ENCODE data around the gene HOXA10.
A peak's percentile ranks its signal among the peaks of the same experiment; 100 is the strongest.

The HOXA10 gene

DNA sequence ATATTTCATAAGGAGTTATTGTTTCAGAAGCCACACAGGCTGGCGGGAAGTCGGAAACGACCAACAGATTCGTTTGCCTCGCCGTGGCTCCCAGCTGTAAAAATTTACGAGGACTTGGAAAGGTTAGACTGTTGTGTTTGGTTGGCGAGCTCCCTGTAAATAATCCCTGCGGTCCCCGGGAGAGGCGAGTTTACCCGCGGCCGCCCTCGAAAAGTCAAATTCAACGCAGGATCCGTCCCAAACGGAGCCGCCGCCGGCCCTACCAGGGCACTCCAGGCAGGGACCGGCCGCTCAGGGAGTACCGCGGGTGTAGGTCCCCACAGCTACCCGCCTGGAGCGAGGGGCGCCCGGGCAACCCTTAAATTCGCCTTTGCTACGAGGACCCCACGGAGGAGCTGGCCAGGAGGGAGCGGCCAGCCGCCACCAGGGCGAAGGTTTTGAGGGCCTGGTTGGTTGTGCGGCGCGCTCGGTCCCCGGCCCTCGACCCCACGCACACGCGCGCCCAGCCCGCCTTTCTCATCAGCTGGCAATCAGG lies 8.1 kb downstream of the HOXA10 start:
- DNase-seq (ENCODE audit: low read depth) = no peak

DNA sequence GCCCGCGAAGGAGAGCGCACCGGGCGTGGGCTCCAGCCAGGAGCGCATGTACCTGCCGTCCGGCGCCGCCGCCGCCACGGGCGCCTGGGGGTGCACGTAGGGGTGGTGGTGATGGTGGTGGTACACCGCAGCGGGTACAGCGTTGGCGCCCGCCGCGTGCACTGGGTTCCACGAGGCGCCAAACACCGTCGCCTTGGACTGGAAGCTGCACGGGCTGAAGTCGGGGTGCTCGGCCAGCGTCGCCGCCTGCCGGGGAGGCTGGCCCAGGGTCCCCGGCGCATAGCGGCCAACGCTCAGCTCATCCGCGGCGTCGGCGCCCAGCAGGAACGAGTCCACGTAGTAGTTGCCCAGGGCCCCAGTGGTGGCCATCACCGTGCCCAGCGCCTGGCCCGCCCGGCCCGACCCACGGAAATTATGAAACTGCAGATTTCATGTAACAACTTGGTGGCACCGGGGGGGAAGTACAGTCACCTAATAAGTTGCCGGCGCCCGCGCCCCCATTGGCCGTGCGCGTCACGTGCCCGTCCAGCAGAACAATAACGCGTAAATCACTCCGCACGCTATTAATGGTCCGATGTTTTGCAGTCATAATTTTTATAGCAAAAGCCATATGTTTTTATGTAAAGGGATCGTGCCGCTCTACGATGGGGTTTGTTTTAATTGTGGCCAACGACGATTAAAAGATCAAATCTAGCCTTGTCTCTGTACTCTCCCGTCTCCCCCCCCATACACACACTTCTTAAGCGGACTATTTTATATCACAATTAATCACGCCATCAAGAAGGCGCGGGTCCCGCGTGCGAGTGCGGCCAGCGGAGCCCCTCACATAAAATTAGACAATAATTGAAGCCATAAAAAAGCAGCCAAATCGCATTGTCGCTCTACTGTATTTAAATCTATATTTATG lies 8.8 kb downstream of the HOXA10 start, which contains the start of gene HOXA9:
Gene HOXA9, minus strand, starts transcription at position 449 of the 907 bp plus-strand sequence. Its CDS starts 80 bp downstream, at position 369.
- DNase-seq (ENCODE audit: low read depth) = no peak

DNA sequence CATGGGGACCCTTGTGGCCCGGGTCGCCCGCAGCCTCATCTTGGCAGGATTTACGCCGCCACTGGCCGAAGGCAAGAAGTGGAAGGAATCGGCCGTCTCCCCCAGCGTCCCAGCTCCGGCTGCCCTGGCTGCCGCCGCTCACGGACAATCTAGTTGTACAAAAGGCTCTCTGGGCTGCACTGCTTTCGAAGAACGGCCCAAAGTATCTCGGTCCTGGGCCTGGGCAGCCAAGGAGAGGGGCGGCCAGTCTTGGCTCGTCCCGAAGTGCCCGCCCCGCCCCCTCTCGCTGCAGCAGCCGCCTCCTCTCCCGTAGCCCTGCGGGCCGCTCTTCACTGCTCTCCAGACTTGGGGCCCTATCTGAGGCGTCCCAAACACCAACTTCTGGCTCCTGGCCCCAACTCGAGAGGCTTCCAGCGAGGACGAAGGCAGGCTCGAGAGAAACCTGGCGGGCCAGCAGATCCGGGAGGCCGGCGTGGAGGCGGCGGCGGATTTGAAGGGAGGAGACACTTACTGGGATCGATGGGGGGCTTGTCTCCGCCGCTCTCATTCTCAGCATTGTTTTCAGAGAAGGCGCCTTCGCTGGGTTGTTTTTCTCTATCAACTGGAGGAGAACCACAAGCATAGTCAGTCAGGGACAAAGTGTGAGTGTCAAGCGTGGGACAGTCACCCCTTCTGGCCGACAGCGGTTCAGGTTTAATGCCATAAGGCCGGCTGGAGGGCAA lies 9.6 kb downstream of the HOXA10 start:
- DNase-seq (ENCODE audit: low read depth) = no peak

DNA sequence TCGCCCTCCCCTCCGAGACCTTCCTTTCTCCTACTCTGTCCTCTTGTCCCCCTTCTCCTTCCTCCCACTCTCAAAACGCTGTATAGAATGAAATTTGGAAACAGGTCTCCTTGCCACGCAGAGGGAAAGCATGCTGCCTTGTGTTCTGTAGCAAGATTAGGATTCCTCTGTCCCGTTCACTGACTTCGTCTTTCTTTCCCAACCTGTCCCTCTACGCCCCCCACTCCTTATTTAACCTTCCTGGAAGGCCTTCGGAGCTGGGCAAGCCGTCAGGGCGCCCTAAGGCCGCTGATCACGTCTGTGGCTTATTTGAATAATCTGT lies 10.1 kb downstream of the HOXA10 start:
- no peak for DNase-seq (ENCODE audit: low read depth)

DNA sequence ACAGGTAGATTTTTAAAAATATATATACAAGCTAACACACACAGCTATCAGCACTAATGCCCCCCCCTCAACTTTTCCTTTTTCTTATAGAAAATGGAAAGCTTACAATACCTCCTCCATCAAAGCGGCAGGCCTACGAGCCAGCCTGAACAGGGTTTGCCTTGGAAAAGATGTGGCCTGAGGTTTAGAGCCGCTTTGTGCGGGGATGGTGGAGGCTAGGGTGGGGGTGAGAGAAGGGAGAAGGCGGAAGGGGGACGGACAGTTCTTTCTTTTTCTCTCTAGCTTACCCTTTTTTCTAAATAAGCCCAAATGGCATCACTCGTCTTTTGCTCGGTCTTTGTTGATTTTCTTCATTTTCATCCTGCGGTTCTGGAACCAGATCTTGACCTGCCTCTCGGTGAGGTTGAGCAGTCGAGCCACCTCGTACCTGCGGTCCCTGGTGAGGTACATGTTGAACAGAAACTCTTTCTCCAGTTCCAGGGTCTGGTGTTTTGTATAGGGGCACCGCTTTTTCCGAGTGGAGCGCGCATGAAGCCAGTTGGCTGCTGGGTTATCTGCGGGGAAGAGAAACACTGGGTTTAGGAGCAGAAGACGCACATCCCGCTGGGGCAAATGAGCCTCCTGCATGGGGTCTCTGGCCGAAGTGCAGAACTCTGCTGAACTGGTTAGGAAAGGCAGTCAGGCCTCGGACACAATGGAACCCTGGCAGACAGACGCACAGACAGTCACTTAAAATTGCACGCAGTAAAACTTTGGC lies 10.7 kb downstream of the HOXA10 start:
- no peak for DNase-seq (ENCODE audit: low read depth)

DNA sequence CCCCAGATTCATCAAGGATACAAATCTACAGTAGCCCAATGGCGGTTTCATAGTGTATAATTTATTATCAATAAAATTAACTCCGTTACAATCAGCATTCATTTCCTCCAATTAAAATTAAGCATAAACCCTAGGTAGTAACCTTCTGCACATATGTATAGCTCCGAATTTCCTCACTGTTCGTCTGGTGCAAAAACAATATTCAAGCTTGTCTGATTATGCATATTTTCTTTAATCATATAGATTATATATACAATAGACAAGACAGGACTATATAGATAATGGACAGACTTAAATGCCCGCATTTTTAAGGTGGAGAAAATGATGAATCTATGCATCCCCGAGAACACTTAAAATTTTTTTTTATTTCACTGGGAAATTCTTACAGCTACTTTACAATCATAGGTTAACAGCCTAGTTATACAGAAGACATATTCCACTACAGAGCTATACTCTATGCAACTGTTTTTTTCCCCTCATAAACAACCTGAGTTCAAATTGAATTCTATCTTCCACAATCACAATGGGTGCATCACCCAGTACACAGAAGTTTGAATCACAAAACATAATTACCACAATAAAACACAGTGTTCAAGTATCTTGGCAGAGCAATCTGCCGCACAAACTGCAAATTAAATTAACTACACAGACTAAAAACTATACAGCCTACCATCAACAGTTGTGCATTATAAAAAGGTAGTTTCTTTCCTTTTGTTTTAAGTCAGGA lies 11.4 kb downstream of the HOXA10 start:
- DNase-seq (ENCODE audit: low read depth) = no peak

DNA sequence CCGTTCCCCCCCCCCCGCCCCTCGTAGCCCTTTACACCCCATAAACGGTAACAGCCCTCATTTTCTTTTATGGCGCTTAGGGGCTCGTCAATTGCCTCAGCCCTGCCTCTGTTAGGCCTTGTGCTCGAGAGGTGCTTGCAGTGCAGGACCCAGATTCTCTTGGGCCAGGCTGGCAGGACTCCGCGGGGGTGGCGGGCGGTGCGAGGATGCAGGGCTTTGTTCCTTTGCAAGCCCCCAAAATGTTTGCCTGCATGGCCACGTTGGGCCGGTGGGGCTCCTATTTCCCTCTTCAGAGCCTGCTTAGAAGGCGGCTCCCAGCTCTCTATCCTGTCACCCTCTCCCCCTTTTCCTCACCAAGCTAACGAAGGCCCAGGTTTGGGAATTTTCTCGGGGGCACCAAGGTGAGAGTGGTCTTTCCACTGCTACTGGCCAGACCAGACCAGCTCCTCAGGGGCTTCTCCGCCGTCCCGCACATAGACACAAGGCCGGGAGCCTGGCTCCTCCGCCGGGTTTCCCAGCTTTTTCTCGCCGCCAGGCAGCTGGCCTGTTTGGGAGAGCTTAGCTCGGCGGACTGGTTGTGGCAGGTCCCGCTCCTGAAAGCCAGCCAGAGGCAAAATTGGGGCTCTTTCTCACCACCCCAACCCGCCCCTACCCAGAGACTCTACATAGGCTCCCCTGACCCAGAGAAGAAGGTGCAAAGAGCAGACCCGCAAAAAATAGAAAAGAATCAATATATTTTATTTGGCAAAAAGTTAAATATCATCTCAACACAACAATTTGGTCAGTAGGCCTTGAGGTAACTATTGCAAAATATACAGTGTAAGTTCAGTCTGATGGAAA lies 12.2 kb downstream of the HOXA10 start:
- no peak for DNase-seq (ENCODE audit: low read depth)

DNA sequence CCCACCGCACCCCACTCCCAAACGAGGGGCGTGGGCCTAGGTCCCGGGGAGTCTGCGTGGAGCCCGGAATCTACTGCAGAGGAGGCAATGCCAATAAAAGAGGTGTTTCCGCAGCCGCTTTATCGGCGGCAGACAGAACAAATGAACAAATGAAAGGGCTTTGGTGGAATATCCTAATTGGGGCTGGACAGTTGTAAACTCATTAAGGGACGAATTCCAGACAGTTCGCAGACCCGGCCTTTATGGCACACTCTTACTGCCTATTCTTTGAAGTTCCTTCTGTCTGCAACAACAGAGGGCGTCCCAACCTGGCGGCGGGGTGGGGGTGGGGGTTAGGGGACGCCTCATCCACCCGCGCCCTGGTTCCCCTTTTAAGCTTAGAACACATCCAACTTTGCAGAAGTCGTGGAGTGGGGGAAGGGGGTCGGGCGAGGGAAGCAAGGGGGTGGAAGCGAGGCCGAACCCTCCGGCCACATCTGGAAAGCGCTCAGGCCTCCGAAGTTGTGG lies 12.9 kb downstream of the HOXA10 start:
- DNase-seq (ENCODE audit: low read depth) = no peak

DNA sequence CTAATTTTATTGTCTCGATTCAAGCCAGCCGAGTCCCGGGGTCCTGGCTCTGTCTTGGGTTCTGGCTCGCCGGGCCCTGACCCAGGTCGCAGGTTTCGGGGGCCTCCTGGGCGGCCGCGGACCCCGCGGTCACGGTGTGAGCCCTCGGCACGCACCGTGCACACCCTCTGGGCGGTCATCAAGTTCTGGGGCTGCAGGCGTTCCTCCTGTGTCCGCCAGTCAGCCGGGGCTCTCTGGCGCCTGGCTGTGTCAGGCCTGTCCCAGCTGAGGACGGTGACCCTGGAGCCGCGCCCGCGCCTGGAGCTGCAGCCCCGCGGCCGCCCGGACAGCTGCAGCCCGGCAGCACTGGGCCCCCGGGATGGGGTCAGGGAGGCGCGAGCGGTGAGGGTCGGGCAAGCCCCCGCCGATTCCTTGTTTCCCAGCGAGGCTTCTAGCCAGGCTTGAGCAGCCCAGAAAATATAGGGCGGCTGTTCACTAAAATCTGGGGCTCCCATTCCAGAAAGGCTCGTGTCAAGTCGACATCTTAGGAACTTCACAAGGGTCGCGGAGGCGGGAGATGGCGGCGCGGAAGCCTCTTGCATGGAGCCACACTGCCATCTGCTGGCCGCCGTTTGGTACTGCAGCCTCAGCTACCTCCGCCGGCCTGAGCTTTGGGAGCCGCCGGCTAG lies 13.4 kb downstream of the HOXA10 start:
- peak; percentile 69 for DNase-seq (ENCODE audit: low read depth)

DNA sequence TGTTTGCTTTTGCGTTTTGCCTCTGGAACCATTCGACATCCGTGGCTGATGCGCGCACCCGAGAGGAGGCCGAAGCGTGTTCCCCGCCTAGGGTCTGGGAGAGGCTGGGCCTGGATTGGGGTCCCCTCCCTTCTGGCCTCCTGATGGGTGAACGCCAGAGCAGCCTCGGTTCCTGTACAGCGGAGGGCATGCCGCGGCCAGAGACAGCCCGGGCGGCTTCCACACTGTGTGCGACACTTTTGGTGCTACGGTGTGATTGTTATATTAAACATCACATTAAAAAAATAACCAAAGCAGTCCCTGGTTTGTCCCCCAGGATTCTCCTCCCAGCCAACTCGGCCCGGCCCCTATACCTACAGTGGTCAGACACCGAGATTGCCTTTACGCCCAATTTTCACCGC lies 14.0 kb downstream of the HOXA10 start:
- DNase-seq (ENCODE audit: low read depth) = no peak

DNA sequence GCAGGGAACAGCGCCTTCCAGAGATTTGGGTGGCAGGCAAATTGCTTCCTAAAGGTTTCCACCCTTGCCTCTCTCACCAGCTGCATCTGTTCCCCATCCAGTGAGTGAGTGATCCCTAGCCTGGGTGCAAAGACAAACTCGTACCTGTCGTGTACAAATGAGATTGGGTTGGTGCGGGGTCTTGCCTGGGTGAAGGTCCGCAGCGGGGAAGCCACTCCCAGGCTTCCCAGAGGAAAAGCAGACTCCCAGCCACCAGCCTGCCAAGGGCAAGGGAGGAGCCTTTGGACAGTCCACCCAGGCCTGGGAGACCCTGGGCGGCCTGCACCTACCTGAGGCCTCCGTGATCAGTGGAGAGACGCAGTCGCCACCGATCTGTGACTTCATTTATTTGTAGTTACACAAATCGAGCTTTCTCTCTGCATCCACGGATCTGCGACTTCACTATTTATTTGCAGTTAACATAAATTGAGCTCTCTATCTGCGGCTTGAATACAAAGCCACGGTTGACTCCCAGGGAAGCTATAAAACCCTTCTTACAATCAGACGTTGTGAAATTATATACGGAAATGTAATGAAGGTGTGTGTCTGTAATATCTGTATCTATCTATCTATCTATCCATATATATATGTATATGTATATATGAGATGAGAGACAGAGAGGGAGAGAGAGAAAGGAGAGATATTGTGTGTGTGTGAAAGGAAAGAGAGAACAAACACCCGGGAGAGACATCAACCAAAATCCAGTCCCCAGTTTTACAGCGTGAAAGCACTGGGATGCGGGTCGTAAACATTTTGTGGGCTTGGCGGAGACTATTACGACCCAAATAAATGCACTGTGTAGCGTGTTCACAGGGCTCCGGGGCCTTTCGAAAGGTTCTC lies 14.6 kb downstream of the HOXA10 start:
- no peak for DNase-seq (ENCODE audit: low read depth)

DNA sequence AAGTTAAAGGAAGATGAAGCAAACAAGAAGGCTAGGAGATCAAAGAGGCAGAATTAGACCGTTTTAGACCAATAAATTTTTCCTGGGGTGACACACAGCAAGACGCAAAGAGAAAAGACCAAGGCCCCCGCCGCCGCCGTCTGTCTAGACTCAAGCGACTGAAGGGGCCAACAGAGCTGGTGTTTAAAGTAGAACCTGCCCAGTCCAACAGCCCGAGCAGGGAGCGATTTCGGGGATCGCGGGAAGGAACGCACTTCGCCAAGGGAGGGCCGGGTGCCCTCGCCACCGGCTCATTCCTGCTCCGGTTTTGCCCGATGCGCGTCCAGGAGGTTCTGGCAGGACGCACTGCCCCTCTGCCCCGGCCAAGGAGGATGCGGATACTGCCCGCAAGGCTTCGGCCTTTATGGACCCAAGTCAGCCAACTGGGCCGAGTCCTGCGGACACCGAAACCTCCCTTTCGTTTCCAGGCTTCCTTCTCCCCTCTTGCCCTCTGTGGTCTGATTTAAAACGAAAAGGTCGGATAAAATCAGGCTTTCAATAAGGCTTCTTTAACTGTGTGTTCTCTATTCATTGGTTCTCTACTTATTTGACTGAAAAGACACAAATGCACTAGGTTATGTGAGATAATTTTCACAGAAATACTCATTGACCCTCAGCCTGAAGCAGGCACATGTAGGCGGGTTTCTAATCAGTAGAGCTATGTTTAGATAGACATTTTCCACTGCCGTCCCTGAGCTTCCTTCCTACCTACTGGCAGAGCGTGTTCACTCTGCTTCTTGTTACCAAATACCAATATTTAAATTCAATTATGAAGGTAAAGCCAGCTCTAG lies 15.5 kb downstream of the HOXA10 start:
- DNase-seq (ENCODE audit: low read depth) = no peak

DNA sequence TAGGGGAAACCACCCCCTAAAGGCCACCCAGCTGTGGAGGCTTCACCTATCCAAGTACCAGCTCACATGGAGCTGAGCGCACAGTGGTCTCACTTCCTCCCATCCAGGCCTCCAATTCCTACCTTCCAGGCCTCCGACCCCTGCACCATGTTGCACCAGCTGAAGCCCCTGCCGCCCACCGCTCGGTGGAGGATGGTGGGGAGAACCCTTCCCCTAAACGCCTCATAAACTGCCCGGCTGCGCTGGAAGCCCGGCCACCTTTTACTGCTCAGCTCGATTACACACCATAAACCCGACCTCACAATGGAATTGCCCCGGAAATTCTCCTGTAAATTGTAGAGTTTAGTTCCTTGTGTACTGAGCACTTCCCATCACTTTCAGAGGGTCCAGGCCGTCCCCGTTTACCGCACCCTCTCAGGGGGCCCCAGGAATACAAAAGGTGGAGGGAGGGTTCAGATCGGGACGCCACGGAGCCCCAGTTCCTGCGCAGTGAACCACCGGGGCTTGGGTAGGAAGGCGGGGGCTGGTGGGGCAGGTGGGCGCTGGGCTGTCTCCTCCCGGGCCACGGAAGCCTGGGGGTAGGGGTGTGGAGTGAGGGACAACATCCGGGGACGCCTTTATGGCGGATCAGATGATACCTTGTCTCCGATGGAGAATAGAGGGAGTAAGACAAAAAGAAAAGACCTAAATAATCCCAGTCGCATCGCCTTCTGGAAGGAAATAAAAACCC lies 16.3 kb downstream of the HOXA10 start:
- no peak for DNase-seq (ENCODE audit: low read depth)

DNA sequence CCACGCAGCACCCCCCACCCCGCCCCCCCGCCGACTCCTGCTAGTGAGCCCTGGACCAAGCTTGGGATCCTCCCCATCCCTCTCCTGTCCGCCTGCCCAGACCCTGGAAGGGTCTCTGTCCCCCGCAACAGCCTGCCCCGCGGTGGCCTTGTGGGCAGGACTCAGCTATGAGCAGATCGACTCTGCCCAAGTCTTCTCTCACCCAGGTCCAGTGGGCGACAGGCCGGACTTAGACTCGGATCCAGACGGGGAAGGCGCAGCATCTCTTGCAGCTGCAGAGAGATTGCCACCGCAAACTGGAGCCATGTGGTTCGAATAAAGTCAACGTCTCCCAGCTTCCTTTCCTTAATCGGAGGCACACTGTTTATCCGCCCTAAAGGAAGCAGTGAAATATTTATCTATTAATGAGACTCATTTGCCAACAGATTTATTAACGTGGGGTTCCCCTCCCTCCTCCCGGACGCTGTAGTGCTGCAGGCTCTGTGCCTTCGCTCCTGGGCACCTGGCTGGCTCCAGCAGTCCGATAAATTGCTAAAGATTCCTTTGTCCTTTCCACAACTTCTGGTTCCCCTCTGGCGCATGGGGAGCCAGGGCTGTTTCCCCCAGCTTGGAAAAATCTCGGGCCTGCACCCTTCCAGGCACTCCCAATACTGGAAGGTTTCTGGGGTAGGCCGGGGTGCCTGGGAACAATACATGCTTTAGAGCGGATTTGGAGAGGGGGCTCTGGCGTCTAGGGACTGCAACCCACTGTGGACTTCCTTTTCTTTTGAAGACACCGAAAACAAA lies 17.0 kb downstream of the HOXA10 start:
- no peak for DNase-seq (ENCODE audit: low read depth)

DNA sequence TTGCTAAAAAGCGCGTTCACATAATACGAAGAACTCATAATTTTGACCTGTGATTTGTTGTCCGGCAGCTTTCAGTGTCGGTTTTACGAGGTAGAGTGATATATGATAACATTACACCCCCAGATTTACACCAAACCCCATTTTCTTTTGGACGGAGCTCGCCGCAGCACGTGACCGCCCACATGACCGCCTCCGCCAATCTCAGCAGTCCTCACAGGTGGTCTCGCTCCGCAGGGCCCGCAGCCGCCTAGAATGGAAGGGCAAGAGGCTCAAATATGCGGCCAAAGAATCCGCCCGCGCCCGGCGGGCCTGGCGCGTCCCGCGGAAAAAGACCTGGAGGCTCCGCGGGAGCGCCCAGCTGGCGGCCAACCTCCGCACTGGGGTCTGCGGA lies 17.6 kb downstream of the HOXA10 start, which contains the start of gene HOXA7:
Gene HOXA7, minus strand, starts transcription at position 168 of the 391 bp plus-strand sequence. Its CDS starts 130 bp downstream, at position 38.
- DNase-seq (ENCODE audit: low read depth) = no peak

DNA sequence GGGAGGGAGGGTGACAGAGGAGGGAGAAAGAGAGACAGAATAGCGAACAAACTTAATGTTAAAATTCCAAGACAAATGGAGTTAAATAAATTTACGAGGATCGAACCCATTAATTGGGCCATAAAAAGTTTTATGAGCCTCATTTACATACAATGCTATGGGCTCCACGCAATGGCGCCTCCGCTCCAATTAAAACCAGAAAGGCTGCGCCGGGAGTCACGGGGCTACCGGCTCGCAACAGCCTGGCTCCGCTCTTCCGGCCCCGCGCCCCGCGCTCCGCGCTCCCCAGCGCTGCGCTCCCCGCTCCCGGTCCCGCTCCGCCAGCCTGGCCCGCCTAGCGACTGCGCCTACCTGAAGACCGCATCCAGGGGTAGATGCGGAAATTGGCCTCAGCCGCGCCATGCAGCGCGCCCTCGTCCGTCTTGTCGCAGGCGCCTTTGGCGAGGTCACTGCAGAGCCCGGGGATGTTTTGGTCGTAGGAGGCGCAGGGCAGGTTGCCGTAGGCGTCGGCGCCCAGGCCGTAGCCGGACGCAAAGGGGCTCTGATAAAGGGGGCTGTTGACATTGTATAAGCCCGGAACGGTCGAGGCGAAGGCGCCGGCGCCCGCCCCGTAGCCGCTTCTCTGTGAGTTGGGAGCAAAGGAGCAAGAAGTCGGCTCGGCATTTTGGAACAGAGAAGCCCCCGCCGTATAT lies 18.2 kb downstream of the HOXA10 start:
- no peak for DNase-seq (ENCODE audit: low read depth)
